NT2/D1 (cell line): Measurements from ENCODE around the gene MYBPHL.

Experiments used
- DNase-seq: peaks from one replicate; pipeline ENCODE4 v3.0.0-alpha.2; 2011; ENCODE audit warnings: low read depth, low spot score
- H3K27me3 ChIP-seq: 2 replicates; pipeline ENCODE4 v1.6.0; 2011; ENCODE audit warnings: mild to moderate bottlenecking; ENCODE audit not compliant: insufficient read length, insufficient read depth
- H3K36me3 ChIP-seq: 2 replicates; pipeline ENCODE4 v1.6.1; 2011; ENCODE audit warnings: mild to moderate bottlenecking, low read length, mixed read lengths; ENCODE audit not compliant: insufficient read depth, insufficient read length
- H3K4me1 ChIP-seq: 2 replicates; pipeline ENCODE4 v1.5.1; 2011; ENCODE audit not compliant: insufficient read depth, insufficient read length
- H3K4me3 ChIP-seq: 2 replicates; pipeline ENCODE4 v1.5.1; 2011; ENCODE audit warnings: low read depth; ENCODE audit not compliant: insufficient read length
- H3K9ac ChIP-seq: 2 replicates; pipeline ENCODE4 v1.6.0; 2011; ENCODE audit warnings: low read depth; ENCODE audit not compliant: insufficient read length
- H3K9me3 ChIP-seq: 2 replicates; pipeline ENCODE4 v1.5.1; 2011; ENCODE audit warnings: mild to moderate bottlenecking, low read length; ENCODE audit not compliant: insufficient read depth
- SUZ12 ChIP-seq: IDR thresholded peaks from 2 replicates; pipeline ENCODE4 v1.6.1; 2011; ENCODE audit not compliant: insufficient read length, insufficient read depth; ENCODE audit errors: extremely low read depth
- YY1 ChIP-seq: IDR thresholded peaks from 2 replicates; pipeline ENCODE4 v1.6.1; 2011; ENCODE audit not compliant: insufficient read length, insufficient read depth
- ZNF274 ChIP-seq: IDR thresholded peaks from 2 replicates; pipeline ENCODE4 v1.6.1; 2011; ENCODE audit warnings: mild to moderate bottlenecking, low read depth, low read length

Gene MYBPHL

DNA sequence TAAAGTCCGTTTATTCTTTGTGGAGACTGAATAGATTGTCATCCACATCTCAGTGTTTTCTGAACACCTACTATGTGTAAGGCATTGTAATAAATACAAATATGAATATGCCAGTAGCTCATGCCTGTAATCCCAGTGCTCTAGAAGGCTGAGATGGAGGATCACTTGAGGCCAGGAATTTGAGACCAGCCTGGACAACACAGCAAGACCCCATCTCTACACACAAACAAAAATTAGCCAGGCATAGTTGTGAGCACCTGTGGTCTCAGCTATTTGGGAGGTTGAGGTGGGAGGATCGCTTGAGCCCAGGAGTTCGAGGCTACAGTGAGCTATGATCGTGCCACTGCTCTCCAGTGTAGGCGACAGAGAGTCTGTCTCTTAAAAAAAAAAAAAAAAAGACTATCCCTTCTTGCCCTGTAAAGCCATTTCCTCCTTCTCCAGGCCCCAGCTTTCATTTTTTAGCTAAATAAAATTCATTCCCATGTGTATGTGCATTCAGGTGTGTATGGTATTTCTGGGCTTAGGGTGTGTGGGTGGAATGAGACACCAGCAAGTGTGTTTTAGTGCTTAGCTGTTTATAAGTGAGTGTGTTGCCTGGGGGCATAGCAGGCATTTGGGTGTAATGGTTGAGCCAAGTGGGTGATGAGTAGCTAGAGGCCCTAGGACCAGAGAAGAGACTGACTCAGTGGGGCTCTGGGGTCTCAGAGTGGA is 49.7 kb downstream of the MYBPHL start:
- peaks cover 50% of the 10 kb centered on the region for H3K4me1 ChIP-seq
- H3K4me3 ChIP-seq = no peak overlapping the region
- no peak overlapping the region for H3K9ac ChIP-seq
- peaks cover 47% of the 10 kb centered on the region for H3K36me3 ChIP-seq
- no peak for TF ChIP-seq YY1
- no peak for TF ChIP-seq SUZ12
- no peak for TF ChIP-seq ZNF274
- no peak for DNase-seq
- no peaks in the 10 kb centered on the region for H3K9me3 ChIP-seq
- H3K27me3 ChIP-seq = no peaks in the 10 kb centered on the region

GRCh38 chr1:109256085-109256484 is 50.7 kb downstream of the MYBPHL start:
- TF ChIP-seq YY1 (no peak), ZNF274 (no peak), SUZ12 (no peak)
- no peak overlapping the region for H3K4me3 ChIP-seq
- H3K27me3 ChIP-seq = no peaks in the 10 kb centered on the region
- no peak overlapping the region for H3K9ac ChIP-seq
- H3K9me3 ChIP-seq = no peaks in the 10 kb centered on the region
- DNase-seq = no peak
- peaks cover 47% of the 10 kb centered on the region for H3K36me3 ChIP-seq
- peaks cover 50% of the 10 kb centered on the region for H3K4me1 ChIP-seq

- Histone ChIP-seq H3K4me1 (peaks cover 50% of the 10 kb centered on the region), H3K4me3 (no peak overlapping the region), H3K36me3 (peaks cover 47% of the 10 kb centered on the region), H3K27me3 (peaks cover under 1% of the 10 kb centered on the region), H3K9ac (peak overlapping the region; percentile 72), H3K9me3 (no peaks in the 10 kb centered on the region)
- TF ChIP-seq ZNF274 = no peak
- TF ChIP-seq YY1 = no peak
- no peak for TF ChIP-seq SUZ12
- DNase-seq = no peak
Measured at GRCh38 chr1:109255678-109256077, 51.1 kb downstream of the MYBPHL start.

DNA sequence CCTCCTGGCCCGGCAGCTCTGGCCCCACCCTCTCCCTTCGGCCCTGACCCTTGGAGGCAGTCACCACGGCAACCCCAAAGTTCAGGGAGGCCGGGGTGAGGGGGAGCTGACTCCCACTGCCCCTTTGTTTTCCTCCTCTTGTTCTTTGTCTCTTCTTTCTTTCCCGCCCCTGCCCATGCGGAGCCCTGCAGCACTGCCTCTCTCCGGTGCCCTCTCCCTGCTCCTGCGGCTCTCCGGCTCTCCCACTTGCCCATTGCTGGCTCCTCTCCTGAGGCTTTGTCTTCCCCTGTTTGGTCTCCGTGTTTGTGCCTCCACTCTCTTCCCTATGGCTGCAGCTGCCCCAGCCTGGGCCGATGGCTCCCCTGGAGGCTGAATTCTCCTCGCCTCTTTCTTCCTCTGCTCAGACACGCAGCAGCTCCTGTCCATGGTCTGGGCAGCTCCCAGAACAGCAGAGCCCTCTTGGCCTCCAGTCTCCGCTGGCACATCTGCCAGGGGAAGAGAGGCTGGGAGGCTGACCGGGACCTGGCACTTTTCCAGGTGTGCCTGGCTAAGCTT is 51.6 kb downstream of the MYBPHL start:
- Histone ChIP-seq H3K9me3 (no peaks in the 10 kb centered on the region), H3K9ac (peak overlapping the region; percentile 72), H3K4me1 (peaks cover 51% of the 10 kb centered on the region), H3K36me3 (peaks cover 46% of the 10 kb centered on the region), H3K4me3 (no peak overlapping the region), H3K27me3 (peaks cover 6% of the 10 kb centered on the region)
- no peak for DNase-seq
- TF ChIP-seq YY1 = no peak
- no peak for TF ChIP-seq SUZ12
- no peak for TF ChIP-seq ZNF274

GRCh38 chr1:109254621-109255096 is 52.2 kb downstream of the MYBPHL start:
- H3K9me3 ChIP-seq = no peaks in the 10 kb centered on the region
- H3K27me3 ChIP-seq = peaks cover 8% of the 10 kb centered on the region
- TF ChIP-seq SUZ12 (no peak), ZNF274 (no peak), YY1 (no peak)
- H3K4me1 ChIP-seq = peaks cover 52% of the 10 kb centered on the region
- peak overlapping the region; percentile 72 for H3K9ac ChIP-seq
- no peak for DNase-seq
- peaks cover 46% of the 10 kb centered on the region for H3K36me3 ChIP-seq
- no peak overlapping the region for H3K4me3 ChIP-seq

DNA sequence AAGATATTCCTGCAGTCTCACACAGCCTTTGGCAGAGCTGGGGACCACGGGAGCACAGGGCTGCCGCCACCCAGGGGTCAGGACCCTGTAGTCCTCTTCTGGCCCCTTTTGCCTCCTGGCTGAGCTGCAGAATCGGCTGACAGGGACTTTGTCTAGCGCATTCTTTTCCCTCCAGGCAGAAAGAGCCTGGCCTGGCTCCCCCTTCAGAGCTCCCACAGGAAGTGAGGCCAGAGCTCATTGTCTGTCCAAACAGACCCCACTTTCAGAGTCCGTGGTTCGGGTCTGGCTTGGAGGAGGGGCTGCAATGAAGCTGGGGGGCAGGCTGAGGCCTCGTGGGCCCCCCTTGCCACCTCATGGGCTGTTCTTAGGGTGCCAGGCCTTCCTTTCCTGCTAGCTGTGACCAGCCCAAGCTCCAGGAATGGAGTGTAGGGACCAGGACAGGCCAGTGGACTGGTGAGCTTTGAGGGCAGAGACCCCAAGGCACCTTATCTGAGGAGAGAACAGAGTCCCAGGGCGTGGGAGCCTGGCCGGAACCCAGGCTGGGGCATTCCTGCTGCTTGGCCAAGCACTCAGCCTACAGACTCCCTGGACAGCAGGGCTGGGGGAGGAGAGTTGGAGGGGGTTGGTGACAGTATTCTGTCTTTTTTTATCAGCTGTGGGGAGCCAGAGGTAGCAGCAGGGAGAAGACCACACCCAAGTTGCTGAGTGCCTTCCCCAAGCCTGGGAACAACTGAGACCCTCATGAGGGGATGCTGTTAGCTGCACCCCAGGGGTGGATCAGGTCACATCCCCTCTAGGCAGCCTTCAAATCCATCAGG is 52.8 kb downstream of the MYBPHL start:
- Histone ChIP-seq H3K36me3 (peaks cover 40% of the 10 kb centered on the region), H3K9ac (peak overlapping the region; percentile 72), H3K9me3 (no peaks in the 10 kb centered on the region), H3K4me1 (peaks cover 46% of the 10 kb centered on the region), H3K27me3 (peaks cover 8% of the 10 kb centered on the region), H3K4me3 (no peak overlapping the region)
- TF ChIP-seq YY1 = no peak
- no peak for TF ChIP-seq SUZ12
- TF ChIP-seq ZNF274 = no peak
- no peak for DNase-seq

DNA sequence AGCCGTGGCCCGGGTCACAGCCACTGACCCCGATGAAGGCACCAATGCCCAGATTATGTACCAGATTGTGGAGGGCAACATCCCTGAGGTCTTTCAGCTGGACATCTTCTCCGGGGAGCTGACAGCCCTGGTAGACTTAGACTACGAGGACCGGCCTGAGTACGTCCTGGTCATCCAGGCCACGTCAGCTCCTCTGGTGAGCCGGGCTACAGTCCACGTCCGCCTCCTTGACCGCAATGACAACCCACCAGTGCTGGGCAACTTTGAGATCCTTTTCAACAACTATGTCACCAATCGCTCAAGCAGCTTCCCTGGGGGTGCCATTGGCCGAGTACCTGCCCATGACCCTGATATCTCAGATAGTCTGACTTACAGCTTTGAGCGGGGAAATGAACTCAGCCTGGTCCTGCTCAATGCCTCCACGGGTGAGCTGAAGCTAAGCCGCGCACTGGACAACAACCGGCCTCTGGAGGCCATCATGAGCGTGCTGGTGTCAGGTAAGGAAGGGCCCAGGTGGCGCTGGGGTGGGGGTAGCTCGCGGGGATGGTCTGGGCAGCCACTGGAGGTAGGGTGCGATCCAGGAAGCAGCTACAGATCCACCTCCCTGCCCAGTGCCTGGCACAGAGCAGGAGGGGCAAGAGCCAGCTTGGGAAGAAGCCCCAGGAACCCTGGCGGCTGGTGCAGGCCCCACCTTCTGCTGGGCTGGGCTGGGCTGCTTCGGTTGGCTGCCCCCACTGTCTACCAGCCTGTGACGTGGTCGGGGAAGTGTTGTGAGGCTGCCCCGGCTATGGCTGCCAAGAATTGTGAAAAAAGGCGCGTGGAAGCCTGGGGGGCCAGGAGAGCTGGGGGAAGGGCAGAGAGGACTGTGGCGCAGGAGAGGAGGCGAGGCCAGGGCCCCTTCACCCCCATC is 53.7 kb downstream of the MYBPHL start:
- peak overlapping the region; percentile 72 for H3K9ac ChIP-seq
- DNase-seq = no peak
- H3K4me1 ChIP-seq = peaks cover 45% of the 10 kb centered on the region
- TF ChIP-seq YY1 (no peak), SUZ12 (no peak), ZNF274 (no peak)
- H3K36me3 ChIP-seq = peaks cover 31% of the 10 kb centered on the region
- no peaks in the 10 kb centered on the region for H3K9me3 ChIP-seq
- no peak overlapping the region for H3K4me3 ChIP-seq
- peaks cover 13% of the 10 kb centered on the region for H3K27me3 ChIP-seq
